ENCODE measurements around the gene PRDM5. TPM values are rescaled to one million over a fixed set of nuclear protein-coding genes. Genes with fewer than 3 reads are reported as not detected.

The PRDM5 gene
- polyA plus RNA-seq, 1 donor from 2014 or later: 1.6 TPM

DNA sequence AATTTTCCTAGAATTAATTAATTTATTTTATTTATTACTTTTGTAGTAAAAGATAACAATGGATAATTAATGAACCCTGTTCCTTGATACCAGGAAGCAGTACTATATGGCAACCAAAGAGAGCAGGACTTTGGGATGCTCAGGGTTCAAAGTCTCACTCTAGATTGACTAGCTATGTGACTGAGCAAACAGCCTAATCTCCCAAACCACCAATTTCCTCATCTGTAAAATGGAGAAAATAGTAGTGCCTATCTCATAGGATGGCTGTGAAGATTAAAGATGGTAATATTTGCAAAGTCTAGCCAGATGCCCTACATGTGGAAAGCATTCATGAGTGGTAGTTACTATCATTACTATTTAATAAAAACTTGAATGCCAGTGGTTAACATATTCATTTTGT lies 97.6 kb downstream of the PRDM5 start:
- no peaks in the 10 kb centered on the region for H3K36me3 ChIP-seq (ENCODE audit: insufficient read depth, low read length)
- no peak overlapping the region for H2AFZ ChIP-seq (ENCODE audit: low read depth, low read length)
- no peaks in the 10 kb centered on the region for H3K79me2 ChIP-seq (replicated peaks; ENCODE audit: insufficient read depth, low read length)
- H3K9me2 ChIP-seq (ENCODE audit: insufficient read depth, low read length): no peaks in the 10 kb centered on the region
- H3K4me2 ChIP-seq (ENCODE audit: low read length): no peak overlapping the region
- H3K9me3 ChIP-seq (ENCODE audit: low read length): no peaks in the 10 kb centered on the region
- no peaks in the 10 kb centered on the region for H3K27me3 ChIP-seq (ENCODE audit: insufficient read depth, low read depth, low read length)
- H3F3A ChIP-seq (ENCODE audit: insufficient read depth, low read length, poor library complexity, severe bottlenecking): no peaks in the 10 kb centered on the region
- H3K27ac ChIP-seq (ENCODE audit: low read length): no peak overlapping the region
- no peak overlapping the region for H3K9ac ChIP-seq (ENCODE audit: low read length)
- no peak for TF ChIP-seq EZH2 (IDR thresholded peaks at IDR 0.05; ENCODE audit: borderline replicate concordance, insufficient read depth, low read length, poor library complexity, severe bottlenecking)
- TF ChIP-seq TAF1 (IDR thresholded peaks at IDR 0.05; ENCODE audit: low read depth): no peak
- no peak for TF ChIP-seq POLR2AphosphoS5 (IDR thresholded peaks at IDR 0.05)
- TF ChIP-seq RAD21 (conservative IDR thresholded peaks at IDR 0.05): no peak
- no peak for TF ChIP-seq EP300 (conservative IDR thresholded peaks at IDR 0.05; ENCODE audit: poor library complexity, severe bottlenecking)
- TF ChIP-seq, protein P1, sequence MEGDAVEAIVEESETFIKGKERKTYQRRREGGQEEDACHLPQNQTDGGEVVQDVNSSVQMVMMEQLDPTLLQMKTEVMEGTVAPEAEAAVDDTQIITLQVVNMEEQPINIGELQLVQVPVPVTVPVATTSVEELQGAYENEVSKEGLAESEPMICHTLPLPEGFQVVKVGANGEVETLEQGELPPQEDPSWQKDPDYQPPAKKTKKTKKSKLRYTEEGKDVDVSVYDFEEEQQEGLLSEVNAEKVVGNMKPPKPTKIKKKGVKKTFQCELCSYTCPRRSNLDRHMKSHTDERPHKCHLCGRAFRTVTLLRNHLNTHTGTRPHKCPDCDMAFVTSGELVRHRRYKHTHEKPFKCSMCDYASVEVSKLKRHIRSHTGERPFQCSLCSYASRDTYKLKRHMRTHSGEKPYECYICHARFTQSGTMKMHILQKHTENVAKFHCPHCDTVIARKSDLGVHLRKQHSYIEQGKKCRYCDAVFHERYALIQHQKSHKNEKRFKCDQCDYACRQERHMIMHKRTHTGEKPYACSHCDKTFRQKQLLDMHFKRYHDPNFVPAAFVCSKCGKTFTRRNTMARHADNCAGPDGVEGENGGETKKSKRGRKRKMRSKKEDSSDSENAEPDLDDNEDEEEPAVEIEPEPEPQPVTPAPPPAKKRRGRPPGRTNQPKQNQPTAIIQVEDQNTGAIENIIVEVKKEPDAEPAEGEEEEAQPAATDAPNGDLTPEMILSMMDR (IDR thresholded peaks at IDR 0.05; ENCODE audit: poor library complexity, severe bottlenecking): no peak
- TF ChIP-seq REST (IDR thresholded peaks at IDR 0.05; ENCODE audit: borderline replicate concordance): no peak
- H3K4me3 ChIP-seq (ENCODE audit: low read length): no peak overlapping the region
- no peaks in the 10 kb centered on the region for H4K20me1 ChIP-seq (ENCODE audit: insufficient read depth)

DNA sequence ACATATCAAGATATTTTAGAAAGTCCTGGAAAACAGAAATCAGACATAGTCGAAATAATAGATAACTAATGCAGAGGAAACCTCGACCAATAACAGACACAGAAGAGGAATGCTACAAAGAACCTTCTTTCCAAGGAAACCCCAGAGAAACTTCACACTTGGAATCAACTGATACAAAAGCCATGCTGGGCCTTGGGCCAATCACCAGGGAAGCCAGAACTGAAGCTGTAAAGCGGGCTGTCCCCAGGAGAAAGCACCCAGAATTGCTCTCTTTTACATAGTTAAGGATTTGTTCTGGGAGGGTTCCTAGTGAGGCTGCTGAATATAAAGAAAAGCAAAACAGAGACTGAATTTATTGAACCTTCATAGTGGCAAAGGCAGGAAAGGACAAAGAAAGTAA lies 100.5 kb downstream of the PRDM5 start:
- Histone ChIP-seq H3K9ac (ENCODE audit: low read length) (no peak overlapping the region), H2AFZ (ENCODE audit: low read depth, low read length) (no peak overlapping the region), H3K36me3 (ENCODE audit: insufficient read depth, low read length) (no peaks in the 10 kb centered on the region), H3K9me2 (ENCODE audit: insufficient read depth, low read length) (no peaks in the 10 kb centered on the region), H3K9me3 (ENCODE audit: low read length) (no peaks in the 10 kb centered on the region), H3K79me2 (replicated peaks; ENCODE audit: insufficient read depth, low read length) (no peaks in the 10 kb centered on the region), H3K4me3 (ENCODE audit: low read length) (no peak overlapping the region), H4K20me1 (ENCODE audit: insufficient read depth) (no peaks in the 10 kb centered on the region), H3K27ac (ENCODE audit: low read length) (no peak overlapping the region), H3K4me2 (ENCODE audit: low read length) (no peak overlapping the region), H3F3A (ENCODE audit: insufficient read depth, low read length, poor library complexity, severe bottlenecking) (no peaks in the 10 kb centered on the region), H3K27me3 (ENCODE audit: insufficient read depth, low read depth, low read length) (no peaks in the 10 kb centered on the region)
- TF ChIP-seq POLR2AphosphoS5 (IDR thresholded peaks at IDR 0.05) (no peak), EZH2 (IDR thresholded peaks at IDR 0.05; ENCODE audit: borderline replicate concordance, insufficient read depth, low read length, poor library complexity, severe bottlenecking) (no peak), SMC3 (conservative IDR thresholded peaks at IDR 0.05; ENCODE audit: poor library complexity) (no peak), TAF1 (IDR thresholded peaks at IDR 0.05; ENCODE audit: low read depth) (no peak), EP300 (conservative IDR thresholded peaks at IDR 0.05; ENCODE audit: poor library complexity, severe bottlenecking) (no peak), RAD21 (conservative IDR thresholded peaks at IDR 0.05) (no peak), MXI1 (conservative IDR thresholded peaks at IDR 0.05; ENCODE audit: poor library complexity, severe bottlenecking) (no peak), REST (IDR thresholded peaks at IDR 0.05; ENCODE audit: borderline replicate concordance) (no peak)
- TF ChIP-seq, protein P1 (IDR thresholded peaks at IDR 0.05; ENCODE audit: poor library complexity, severe bottlenecking): no peak
